Skeletal muscle cell (primary cell): ENCODE measurements around the gene TLK2.

ENCODE experiments used
- DNase-seq: peaks from one replicate; pipeline ENCODE4 v3.0.0-alpha.2; 2010; ENCODE audit warnings: low read depth
- H3K4me3 ChIP-seq: 2 replicates; pipeline ENCODE4 v1.5.1; 2011; ENCODE audit warnings: low read depth, mild to moderate bottlenecking, control low read depth, low read length, moderate library complexity

TLK2 gene

GRCh38 chr17:62644487-62645173 lies 166.0 kb downstream of the TLK2 start:
- no peak for DNase-seq

GRCh38 chr17:62648251-62648955 lies 169.8 kb downstream of the TLK2 start:
- no peak for DNase-seq
- H3K4me3 ChIP-seq: no peak overlapping the region

More at GRCh38 chr17:62644487-62645173, 166.0 kb downstream of the TLK2 start:
- no peak overlapping the region for H3K4me3 ChIP-seq

GRCh38 chr17:62648956-62649294 lies 170.3 kb downstream of the TLK2 start:
- DNase-seq: no peak
- no peak overlapping the region for H3K4me3 ChIP-seq

- H3K4me3 ChIP-seq: no peak overlapping the region
- no peak for DNase-seq
Measured at GRCh38 chr17:62649570-62649969, 170.9 kb downstream of the TLK2 start.

- H3K4me3 ChIP-seq: no peak overlapping the region
- no peak for DNase-seq
Measured at GRCh38 chr17:62650587-62650986, 172.0 kb downstream of the TLK2 start.

GRCh38 chr17:62652251-62653001 lies 173.8 kb downstream of the TLK2 start:
- DNase-seq: no peak
- peak overlapping the region; percentile 31 for H3K4me3 ChIP-seq

GRCh38 chr17:62653002-62653825 lies 174.6 kb downstream of the TLK2 start:
- DNase-seq: no peak

GRCh38 chr17:62653826-62654761 lies 175.5 kb downstream of the TLK2 start:
- no peak overlapping the region for H3K4me3 ChIP-seq
- peak; percentile 48 for DNase-seq

More at GRCh38 chr17:62653002-62653825, 174.6 kb downstream of the TLK2 start:
- H3K4me3 ChIP-seq: peak overlapping the region; percentile 31

- DNase-seq: no peak
- H3K4me3 ChIP-seq: no peak overlapping the region
Measured at GRCh38 chr17:62655656-62656055, 177.0 kb downstream of the TLK2 start.

GRCh38 chr17:62656446-62656845 lies 177.8 kb downstream of the TLK2 start:
- DNase-seq: no peak
- no peak overlapping the region for H3K4me3 ChIP-seq

- no peak overlapping the region for H3K4me3 ChIP-seq
- DNase-seq: no peak
Measured at GRCh38 chr17:62657145-62657665, 178.6 kb downstream of the TLK2 start.

GRCh38 chr17:62657690-62658089 lies 179.1 kb downstream of the TLK2 start:
- no peak for DNase-seq
- no peak overlapping the region for H3K4me3 ChIP-seq

GRCh38 chr17:62658136-62658920 lies 179.7 kb downstream of the TLK2 start:
- no peak overlapping the region for H3K4me3 ChIP-seq
- no peak for DNase-seq

- H3K4me3 ChIP-seq: no peak overlapping the region
- no peak for DNase-seq
Measured at GRCh38 chr17:62660629-62661118, 182.0 kb downstream of the TLK2 start.

- H3K4me3 ChIP-seq: no peak overlapping the region
- DNase-seq: no peak
Measured at GRCh38 chr17:62661337-62661736, 182.7 kb downstream of the TLK2 start.

GRCh38 chr17:62662855-62663254 lies 184.2 kb downstream of the TLK2 start:
- H3K4me3 ChIP-seq: no peak overlapping the region
- DNase-seq: no peak
